Measurements from ENCODE around the gene ATG14.

DNA sequence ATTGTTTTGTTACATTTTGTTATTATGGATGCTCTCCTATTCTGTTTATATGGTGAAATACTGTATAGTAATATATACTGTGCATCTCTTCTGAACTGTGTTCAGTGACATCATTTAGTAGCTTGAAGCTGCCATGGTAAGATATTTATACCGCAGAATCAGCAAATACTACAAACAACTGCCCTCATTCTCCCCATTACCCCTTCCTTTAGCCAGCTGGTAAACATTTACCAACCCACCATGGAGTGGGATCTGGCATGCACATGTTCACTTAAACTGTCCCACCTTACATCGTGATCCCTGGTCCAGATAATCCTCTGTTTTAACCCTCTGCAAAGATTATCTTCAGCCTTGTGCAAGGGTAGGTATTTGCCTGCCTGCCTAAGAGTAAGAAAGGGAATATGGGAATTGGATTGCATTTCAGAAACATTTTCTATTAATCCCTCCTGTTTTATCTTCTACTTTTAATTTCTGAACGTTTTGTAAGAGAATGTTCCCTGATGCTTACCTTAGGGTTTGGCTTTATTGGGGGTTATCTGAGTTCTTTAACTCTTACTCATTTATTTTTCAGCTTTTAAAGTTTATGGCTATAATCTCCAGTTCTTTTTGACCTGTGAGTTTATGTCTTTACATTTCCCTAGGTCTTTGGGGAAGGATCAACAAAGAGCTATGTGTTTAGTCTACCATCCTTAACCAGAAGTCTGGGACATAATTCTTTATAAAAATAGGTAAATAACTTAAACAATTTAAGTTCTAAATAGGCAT, 93.9 kb downstream of the ATG14 start:
- TF ChIP-seq, protein P1, sequence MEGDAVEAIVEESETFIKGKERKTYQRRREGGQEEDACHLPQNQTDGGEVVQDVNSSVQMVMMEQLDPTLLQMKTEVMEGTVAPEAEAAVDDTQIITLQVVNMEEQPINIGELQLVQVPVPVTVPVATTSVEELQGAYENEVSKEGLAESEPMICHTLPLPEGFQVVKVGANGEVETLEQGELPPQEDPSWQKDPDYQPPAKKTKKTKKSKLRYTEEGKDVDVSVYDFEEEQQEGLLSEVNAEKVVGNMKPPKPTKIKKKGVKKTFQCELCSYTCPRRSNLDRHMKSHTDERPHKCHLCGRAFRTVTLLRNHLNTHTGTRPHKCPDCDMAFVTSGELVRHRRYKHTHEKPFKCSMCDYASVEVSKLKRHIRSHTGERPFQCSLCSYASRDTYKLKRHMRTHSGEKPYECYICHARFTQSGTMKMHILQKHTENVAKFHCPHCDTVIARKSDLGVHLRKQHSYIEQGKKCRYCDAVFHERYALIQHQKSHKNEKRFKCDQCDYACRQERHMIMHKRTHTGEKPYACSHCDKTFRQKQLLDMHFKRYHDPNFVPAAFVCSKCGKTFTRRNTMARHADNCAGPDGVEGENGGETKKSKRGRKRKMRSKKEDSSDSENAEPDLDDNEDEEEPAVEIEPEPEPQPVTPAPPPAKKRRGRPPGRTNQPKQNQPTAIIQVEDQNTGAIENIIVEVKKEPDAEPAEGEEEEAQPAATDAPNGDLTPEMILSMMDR (conservative IDR thresholded peaks at IDR 0.05; ENCODE audit: low read length) = no peak
- no peak for TF ChIP-seq EZH2phosphoT487 (IDR thresholded peaks at IDR 0.05; ENCODE audit: borderline replicate concordance)
